Esophagus squamous epithelium (tissue), 4 donors: ENCODE data around the gene VMP1.

ENCODE experiments used
- CTCF ChIP-seq, 6 experiments: fragments of 450-650 bp in 4 of 6; fragments of 200-600 bp in 2 of 6; sonication (generic) in 2 of 6; IDR thresholded peaks; one replicate each; pipeline ENCODE4 v1.5.1; 2016 to 2019; ENCODE audit warnings: antibody characterized with exemption in 6 of 6, mild to moderate bottlenecking in 4 of 6, moderate library complexity in 4 of 6
- POLR2A ChIP-seq, 4 donors: fragments of 450-650 bp; IDR thresholded peaks; one replicate each; pipeline ENCODE4 v1.6.1; 2017; ENCODE audit warnings: antibody characterized with exemption in 4 of 4, mild to moderate bottlenecking in 4 of 4, moderate library complexity in 3 of 4

- no peak for TF ChIP-seq CTCF (IDR thresholded peaks at IDR 0.05)
- TF ChIP-seq POLR2A (IDR thresholded peaks at IDR 0.05): no peak
Measured at GRCh38 chr17:59748591-59748990, 41.1 kb downstream of the VMP1 start.
